Measurements from ENCODE around the gene PRELP.

The PRELP gene

DNA sequence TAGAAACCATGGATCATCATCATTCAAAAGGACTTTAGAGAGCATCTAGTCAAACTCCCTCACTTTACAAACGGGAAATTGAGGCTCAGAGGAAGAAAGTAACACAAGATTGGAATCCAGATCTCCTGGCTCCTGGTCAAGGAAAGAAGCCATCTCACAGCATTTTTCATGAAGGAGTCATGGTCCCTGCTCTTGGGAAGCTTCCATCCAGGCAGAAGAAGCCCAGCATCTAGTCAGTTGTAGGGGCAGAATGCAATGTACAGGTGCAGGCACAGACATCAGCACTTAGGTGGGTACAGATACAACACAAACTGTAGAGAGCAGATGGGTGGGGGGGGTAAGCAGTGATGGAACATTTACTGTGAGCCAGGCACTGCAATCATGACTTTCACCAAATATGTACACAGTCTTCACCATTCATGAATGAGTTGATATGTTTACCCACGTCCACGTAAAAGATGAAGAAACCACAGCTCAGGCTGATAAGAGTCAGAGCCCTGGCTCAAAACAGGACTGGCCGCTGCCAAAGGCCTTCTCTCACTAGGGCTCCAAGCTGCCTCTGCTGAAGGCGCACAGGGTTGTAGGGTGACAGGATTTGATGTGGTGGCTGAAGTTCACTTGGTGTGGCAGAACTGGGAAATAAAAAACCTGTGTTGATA, 62.3 kb downstream of the PRELP start:
- FAIRE-seq (no peak), DNase-seq (ENCODE audit: insufficient read length, low spot score) (no peak)
- no peak for TF ChIP-seq CTCF (IDR thresholded peaks at IDR 0.05; ENCODE audit: insufficient read depth, missing control alignments)

DNA sequence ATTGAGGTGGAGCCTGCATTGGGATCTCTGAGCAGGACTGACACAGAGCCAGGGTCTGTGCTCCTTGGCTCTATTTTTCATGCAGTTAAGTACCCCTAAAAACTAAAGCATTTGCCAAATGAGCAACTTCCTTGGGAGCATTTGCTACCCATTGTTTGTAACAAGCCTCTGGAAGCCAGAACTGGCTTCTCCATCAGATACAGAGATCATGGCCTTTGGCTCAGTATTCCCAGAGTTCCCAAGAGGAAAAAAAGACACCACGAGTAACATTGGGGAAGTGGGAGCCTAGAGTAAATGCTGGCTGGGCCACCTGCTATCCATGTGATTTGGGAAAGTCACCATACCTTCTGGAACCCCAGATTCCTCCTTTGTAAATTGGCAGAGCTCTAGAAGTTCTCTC, 63.1 kb downstream of the PRELP start:
- FAIRE-seq: no peak
- DNase-seq (ENCODE audit: insufficient read length, low spot score): no peak
- no peak for TF ChIP-seq CTCF (IDR thresholded peaks at IDR 0.05; ENCODE audit: insufficient read depth, missing control alignments)

DNA sequence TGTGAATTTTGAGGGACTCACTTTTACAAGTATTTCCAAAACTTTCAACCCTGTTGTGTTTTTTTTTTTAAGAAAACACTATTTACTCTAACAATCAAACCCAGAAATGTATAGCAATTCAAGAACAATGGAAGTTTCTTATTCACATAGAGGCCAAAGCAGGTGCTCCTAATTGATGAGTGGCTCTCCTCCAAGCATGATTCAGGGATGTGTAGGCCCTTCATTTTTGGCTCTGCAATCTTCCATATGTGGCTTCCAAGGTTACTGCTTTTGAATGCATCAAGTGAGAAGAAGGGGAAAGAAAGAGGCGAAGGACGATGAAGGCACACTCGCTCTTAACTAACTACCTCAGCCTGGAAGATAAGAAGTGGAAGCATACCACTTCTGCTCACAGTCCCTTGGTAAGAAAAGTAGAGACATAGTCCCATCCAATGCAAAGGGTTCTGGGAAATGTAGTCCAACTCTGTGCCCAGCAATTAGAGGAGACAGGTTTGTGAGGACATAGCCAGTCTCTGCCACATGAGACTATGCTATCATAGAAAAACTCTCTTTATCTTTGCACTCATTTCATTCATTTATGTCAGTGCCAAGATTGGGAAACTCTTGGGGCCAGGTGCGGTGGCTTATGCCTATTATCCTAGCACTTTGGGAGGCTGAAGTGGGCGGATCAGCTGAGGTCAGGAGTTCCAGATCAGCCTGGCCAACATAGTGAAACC, 64.4 kb downstream of the PRELP start:
- DNase-seq (ENCODE audit: insufficient read length, low spot score) (no peak), FAIRE-seq (no peak)
- no peak for TF ChIP-seq CTCF (IDR thresholded peaks at IDR 0.05; ENCODE audit: insufficient read depth, missing control alignments)

Measured in D721Med (cell line).